ENCODE results near the gene PPP1R15A.

- TF ChIP-seq CTCF (IDR thresholded peaks at IDR 0.05) (no peak), POLR2A (IDR thresholded peaks at IDR 0.05) (no peak)
Measured at GRCh38 chr19:48841047-48841446, 31.2 kb upstream of the PPP1R15A start.

Measured in tibial nerve (tissue), 3 donors.